Activated CD4-positive, alpha-beta T cell treated with anti-CD3 and anti-CD28 coated beads, Interleukin-10, Interleukin-2, amounts not matched to agents 100 ng/mL and 50 ng/mL, durations not matched to agents 16 hours and 8 hours (primary cell): ENCODE results near the gene GNMT.
A peak's percentile ranks its signal among the peaks of the same experiment; 100 is the strongest.
"Not testable (repeated sequence)": the region's sequence is repeated elsewhere in the genome, so short reads cannot be mapped to it uniquely, and the experiment has no call there.

Experiments used
- DNase-seq: peaks from one replicate; pipeline ENCODE4 v3.0.0-alpha.2; 2020

The GNMT gene

DNA sequence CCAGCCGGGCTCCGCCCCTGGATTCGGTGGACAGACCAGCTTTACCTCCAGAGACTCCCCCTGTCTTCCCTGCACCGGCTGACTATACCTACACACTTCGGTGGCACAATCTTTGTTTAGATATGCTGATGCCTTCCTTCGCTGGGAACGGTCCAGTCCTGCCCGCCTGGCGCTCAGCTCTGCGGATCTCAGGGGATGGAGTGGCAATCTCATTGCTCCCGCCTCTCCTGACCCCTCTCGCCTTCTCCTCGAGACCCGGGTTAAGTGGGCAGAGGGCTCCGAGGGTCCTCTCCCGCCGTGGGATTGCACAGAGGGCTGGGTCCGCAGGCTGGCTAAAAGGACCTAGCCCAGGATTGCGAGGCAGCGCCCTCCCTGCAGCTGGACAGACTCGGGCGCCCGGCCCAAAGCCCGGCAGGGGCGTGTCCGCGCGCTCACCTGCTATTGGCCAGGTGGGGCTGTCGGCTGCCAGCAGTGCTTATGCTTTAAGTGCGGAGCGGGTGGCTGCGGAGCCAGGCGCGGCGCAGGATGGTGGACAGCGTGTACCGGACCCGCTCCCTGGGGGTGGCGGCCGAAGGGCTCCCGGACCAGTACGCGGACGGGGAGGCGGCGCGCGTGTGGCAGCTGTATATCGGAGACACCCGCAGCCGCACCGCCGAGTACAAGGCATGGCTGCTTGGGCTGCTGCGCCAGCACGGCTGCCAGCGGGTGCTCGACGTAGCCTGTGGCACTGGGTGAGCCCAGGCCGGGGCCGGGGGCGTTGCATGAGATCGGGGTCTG, at the start of gene GNMT:
Gene GNMT (plus strand): TSS at position 512 of the 777 bp plus-strand sequence. CDS start 14 bp downstream, at position 526.
- DNase-seq: no peak

DNA sequence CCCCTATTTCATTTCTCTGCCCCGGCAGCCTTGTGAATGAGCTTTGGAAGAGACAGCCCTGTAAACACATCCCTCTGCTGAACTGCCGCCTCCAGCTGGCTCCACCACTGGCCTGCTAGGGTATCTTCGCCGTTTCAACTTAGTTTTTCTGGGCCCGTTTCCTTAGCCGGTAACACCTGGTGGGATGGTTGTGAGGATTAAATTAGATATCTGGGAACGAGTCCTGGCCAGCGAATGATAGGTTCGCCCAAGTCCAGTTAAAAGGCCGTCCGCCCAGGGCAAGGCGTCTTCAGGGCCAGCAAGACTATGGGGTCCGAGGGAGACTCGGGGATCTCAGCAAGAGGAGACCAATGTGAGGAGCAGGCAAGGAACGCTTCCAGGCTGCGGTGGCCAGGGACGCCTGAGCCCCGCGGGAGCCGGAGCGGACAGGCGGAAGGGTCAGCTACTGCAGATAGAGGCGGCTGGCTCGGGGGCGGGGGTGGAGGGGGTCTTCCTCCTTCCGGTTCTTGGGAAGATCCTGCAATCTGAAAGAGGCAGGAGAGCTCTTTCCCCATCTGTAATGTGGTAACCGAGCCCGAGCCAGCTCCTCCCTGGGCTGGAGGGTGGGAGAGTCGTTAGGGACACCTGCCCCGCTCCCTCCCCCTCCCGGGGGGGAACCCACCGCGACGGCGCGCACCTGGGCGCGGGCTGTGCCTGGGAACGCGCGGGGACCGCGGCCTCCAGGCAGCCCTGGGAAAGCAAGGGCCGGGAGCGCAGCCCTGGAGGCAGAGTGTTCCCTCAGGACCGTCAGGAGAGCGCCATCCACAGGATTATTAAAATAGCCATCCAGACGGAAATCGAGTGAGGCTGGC, 49.2 kb upstream of the GNMT start:
- no peak for DNase-seq

DNA sequence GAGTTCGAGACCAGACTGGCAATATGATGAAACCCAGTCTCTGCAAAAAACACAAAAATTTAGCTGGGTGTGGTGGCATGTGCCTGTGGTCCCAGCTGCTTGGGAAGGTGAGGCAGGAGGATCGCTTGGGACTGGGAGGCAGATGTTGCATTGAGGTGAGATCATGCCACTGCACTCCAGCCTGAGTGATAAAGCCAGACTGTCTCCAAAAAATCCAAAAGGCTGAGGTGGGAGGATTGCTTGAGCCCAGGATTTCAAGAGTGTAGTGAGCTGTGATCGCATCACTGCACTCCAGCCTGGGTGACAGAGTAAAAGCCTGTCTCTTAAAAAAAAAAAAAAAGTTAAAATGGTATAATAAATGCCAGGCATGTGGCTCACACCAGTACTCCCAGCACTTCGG, 46.0 kb upstream of the GNMT start:
- DNase-seq: no peak

DNA sequence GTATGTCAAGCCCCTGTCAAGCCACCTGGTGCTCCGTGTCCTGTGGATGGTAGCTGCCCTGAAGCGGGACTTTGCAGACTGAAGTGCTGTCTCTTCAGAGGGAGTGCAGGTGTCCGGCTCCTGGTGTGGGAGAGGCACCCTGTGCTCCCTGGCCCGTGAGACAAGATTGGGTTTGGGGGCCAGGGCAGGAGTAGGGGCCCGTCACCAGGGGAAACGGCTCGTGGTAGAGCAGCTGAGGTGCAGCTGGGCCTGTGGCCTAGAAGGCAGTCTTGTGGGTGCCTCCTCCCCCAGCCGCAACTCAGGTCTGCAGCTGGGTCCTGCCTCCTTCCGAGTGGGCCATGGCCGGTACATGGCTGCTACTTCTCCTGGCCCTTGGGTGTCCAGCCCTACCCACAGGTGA, 44.8 kb upstream of the GNMT start, which contains the start of gene PTCRA:
Gene PTCRA (plus strand): TSS at position 322 of the 400 bp plus-strand sequence. CDS start 17 bp downstream, at position 339.
- no peak for DNase-seq

DNA sequence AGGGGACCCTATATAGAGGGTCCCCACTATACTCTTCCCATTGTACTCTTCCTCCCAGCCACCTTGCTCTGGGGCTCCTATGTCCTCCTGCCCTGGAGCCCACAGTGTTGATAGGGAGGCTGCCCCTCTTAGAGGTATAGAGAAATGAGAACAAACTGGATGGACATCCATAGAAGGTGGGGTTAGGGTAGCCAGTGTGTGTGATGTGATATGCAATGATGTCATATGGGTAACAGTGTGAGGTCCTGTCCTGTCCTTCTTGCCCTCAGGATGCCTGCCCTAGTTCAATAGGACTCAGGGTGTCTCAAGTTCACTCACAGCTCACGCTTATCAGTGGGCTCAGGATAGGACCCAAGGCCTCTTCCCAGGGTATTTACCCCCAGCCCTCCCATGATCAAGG, 44.3 kb upstream of the GNMT start:
- no peak for DNase-seq

DNA sequence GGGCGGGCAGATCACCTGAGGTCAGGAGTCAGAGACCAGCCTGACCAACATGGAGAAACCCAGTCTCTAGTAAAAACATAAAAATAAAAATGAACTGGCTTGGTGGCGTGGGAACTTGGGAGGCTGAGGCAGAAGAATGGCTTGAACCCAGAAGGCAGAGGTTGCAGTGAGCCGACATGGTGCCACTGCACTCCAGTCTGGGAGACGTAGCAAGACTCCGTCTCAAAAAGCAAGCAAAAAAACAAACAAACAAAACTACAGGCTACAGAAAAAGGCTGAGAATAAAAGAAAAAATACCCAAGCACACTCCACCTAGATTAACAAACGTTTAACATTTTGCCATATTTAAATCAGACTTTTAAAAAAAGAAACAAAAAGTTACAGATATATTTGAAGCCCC, 38.8 kb upstream of the GNMT start:
- DNase-seq: no peak

DNA sequence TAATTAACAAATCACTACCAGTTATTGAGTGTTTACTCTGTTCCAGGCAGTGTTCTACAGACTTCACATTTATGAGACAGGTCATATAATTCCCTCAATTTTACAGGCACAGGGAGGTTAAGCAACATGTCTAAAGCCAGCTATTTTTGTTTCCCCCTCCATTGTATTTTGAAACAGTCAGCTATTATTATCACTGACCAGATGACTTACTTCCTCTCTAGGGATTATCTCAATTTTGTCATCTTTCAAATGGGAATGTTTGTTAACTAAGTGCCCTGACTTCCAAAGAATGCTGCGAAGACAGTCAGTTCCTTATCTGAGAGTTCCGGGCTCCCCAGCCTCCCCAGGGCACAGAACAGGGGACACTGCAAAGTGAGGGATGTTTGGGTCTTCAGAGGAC, 36.9 kb upstream of the GNMT start:
- DNase-seq: no peak

DNA sequence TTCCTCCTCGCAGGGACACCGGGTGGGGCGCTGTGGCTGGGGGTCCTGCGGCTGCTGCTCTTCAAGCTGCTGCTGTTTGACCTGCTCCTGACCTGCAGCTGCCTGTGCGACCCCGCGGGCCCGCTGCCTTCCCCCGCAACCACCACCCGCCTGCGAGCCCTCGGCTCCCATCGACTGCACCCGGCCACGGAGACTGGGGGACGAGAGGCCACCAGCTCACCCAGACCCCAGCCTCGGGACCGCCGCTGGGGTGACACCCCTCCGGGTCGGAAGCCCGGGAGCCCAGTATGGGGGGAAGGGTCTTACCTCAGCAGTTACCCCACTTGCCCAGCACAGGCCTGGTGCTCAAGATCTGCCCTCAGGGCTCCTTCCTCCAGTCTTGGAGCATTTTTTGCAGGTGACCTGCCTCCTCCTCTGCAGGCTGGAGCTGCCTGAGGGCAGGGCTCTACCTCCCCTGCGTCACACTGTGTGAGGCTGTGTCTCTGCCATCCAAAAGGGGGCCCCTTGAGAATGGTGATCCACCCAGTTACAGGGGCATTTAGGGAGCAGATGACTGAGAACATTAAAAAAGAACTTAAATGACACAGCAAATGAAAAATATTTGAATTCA, 35.2 kb upstream of the GNMT start:
- DNase-seq: no peak

DNA sequence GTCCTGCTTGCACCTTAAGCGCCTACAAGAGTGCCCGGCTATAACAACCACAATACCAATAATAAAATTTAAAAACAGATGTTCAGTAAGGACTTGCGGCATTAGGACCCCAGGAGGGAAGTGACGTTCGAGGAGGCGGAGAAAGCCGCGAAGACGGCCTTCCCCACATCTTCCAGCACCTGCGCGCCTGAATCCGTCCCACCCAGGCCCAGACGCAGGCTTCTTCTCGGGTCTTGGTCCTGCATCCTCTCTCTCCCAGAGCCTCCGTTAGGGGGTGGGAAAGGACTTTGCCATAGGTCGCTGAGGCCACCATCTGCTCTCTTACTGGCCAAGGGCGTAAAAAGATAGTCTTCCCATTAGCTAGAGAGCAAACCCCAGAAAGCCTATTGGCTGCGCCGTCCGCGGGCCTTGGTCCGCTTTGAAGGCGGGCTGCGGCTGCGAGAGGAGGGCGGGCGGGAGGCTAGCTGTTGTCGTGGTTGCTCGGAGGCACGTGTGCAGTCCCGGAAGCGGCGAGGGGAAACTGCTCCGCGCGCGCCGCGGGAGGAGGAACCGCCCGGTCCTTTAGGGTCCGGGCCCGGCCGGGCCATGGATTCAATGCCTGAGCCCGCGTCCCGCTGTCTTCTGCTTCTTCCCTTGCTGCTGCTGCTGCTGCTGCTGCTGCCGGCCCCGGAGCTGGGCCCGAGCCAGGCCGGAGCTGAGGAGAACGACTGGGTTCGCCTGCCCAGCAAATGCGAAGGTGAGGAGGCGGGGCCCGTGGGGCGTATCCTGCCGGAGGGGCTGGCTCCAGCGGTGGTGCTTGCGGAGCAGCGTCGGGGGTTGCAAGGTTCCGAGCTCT, 31.4 kb upstream of the GNMT start, which contains the start of gene CNPY3:
Gene CNPY3 (plus strand): TSS at position 495 of the 835 bp plus-strand sequence. CDS start 91 bp downstream, at position 586.
- peak; percentile 98 for DNase-seq

DNA sequence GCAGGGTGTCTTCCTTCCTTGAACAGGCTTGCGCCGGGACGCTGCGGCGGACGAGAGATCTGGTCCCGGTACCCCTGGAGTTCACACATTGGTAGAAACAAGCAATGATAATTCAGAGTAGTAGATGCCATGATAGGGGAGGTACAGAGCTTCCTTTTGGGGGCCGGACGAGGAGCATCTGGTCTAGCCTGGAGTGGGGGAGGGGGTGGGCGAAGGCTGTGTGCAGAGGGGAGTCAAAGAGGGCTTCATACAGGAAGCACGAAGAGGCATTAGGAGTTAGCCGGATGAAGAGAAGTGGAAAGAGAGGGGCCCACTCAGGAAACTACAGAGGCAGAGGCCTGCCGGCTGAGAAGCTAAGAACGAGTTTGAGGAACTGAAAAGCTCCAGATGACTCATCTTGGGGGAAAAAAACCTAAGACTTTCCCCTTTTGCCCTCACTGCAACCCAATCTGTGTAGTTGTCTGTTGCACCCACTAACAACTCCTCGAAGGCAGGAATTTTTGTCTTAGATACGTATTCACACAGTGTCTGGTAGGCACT, 30.7 kb upstream of the GNMT start:
- DNase-seq: peak; percentile 89

DNA sequence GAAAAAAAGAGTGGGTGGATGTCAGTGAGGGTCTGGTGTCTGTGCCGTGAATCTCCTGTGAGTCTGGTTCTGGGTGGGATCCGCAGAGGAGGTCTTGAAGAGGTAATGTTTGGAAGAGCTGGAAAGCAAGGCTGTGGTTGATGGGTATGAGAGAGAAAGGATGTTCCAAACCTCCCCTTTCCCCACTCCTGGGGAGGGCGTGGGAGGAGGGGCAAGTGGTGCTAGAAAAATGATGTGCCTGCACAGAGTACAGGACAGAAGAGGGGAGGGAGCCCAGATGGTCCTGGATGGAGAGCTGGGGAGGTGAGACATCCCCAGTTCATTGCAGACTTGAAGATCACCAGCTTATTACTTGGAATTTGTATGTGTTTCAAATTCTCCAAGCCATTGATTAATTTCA, 28.1 kb upstream of the GNMT start:
- no peak for DNase-seq

DNA sequence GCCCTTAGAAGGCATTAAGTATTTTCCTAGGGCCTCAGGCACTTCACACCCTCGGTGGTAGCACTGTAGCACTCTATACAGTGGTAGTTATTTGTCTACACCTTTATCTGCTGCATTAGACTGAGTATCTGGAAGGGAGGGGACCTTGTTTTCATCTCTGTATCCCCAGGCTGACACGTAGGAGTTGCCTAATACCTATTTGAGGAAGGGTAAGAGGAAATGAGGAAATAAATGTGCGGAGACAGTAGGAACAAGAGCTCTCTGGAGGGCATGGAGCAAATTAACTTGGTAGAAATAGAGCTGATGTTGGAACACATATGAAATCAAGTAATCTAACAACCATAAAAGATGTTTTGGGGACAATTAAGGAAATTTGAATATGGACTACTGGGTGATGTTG, 27.3 kb upstream of the GNMT start:
- DNase-seq: no peak

DNA sequence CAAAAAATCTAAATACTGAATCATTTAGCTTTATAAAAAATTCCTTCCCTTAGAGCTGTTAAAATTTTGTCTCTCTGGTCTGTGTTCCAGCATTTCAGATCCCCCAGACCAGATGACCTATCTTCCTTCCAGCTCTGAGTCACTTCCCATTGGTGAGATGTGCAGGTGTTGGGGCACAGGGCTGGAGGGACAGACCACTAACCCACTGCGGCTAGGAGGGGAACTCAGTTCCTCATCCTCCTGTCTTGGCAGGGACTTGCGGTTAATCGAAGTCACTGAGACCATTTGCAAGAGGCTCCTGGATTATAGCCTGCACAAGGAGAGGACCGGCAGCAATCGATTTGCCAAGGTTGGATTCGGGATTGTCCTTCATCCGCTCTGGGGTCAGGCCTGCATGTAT, 25.2 kb upstream of the GNMT start:
- no peak for DNase-seq

DNA sequence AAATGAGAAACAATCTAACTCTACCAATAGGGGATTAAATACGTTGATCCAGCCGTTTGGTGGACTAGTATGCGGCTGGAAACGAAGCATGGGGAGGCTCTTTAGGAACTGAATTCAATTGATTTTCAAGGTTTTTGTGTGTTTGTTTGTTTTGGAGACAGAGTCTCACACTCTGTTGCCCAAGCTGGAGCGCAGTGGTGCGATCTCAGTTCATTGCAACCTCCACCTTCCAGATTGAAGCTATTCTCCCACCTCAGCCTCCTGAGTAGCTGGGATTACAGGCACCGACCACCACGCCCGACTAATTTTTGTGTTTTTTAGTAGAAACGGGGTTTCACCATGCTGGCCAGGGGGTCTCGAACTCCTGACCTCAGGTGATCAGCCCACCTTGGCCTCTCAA, 24.2 kb upstream of the GNMT start:
- DNase-seq: no peak

DNA sequence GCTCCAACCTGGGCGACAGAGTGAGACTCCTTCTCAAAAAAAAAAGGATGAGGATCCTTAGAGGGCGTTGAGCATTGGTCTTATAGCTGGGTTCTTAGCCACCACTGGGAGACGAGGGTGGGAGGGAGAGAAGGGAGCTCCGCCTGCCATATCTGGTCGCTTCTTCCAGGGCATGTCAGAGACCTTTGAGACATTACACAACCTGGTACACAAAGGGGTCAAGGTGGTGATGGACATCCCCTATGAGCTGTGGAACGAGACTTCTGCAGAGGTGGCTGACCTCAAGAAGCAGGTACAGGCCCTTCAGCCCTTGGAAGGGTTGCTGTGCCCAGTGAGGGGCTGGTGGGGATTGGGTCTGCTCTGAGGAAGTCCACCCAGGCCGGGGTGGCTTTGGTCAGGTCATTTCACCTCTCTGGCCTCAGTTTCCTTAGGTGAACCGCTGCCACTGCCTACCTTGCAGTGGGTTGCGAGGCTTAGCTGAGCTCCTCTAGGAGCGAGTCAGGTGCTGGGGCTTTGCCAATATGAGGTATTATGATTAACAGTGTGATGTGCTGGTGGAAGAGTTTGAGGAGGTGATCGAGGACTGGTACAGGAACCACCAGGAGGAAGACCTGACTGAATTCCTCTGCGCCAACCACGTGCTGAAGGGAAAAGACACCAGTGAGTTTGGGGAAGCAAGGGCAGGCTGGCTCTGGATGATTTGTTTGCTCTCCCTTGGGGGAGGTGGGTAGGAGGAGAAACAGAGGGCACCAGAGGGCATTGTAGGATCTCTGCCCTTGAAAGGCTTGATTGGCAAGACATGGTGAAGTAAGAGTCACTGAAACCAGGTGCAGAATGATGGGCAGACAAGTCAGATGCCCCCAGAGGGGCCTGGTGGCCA, 22.8 kb upstream of the GNMT start:
- no peak for DNase-seq

DNA sequence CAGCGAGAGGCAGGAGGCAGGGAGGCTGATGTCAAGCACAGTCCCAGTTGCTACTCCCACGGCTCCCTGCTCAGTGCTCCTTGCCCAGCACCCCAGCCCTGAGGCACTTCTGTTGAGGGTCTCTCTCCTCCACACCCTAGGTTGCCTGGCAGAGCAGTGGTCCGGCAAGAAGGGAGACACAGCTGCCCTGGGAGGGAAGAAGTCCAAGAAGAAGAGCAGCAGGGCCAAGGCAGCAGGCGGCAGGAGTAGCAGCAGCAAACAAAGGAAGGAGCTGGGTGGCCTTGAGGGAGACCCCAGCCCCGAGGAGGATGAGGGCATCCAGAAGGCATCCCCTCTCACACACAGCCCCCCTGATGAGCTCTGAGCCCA, 22.1 kb upstream of the GNMT start:
- no peak for DNase-seq

DNA sequence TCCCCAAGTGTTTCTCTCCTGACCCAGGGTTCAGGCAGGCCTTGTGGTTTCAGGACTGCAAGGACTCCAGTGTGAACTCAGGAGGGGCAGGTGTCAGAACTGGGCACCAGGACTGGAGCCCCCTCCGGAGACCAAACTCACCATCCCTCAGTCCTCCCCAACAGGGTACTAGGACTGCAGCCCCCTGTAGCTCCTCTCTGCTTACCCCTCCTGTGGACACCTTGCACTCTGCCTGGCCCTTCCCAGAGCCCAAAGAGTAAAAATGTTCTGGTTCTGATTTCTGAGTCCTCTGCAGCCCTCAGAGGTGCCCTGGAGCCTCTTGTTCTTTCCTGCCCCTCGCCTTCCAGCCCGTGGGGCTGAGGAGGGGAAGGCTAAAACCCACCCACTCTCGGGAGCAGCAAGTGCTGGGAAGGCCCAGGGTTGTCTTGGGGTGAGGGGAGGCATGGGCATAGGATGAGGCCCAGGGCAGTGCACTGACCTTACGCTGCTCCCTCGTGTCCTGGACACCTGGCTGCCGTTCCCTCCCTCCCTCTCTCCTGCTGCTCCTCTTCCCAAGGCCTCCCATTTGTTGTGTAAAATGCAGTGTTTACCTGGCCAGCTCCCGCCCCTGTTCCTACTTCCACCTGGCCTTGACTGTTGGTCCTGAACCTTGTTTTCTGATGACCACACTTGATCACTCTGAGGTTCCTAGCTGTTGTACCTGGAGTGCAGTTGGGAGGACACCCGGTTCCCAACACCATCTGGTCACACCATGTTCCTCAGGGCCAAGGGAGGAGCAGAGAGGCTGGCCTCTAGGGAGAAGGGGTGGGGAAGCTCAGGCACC, 21.4 kb upstream of the GNMT start:
- no peak for DNase-seq

DNA sequence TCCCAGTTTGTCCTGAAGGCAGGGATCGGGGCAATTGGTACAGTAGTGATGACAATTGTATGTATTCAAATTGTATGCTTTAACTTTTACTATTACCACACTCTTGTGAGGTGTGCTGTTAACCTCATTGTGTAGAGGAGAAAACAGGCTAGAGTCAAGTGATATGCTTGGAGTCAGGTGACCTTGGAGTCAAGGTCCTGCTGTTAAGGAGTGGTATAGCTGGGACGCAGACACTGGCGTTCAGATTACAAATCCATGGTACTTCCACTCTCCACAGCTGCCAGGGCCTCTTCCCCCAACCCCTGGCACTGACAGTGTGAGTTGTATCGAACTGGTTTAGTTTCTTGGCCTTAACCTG, 20.8 kb upstream of the GNMT start:
- DNase-seq: no peak

DNA sequence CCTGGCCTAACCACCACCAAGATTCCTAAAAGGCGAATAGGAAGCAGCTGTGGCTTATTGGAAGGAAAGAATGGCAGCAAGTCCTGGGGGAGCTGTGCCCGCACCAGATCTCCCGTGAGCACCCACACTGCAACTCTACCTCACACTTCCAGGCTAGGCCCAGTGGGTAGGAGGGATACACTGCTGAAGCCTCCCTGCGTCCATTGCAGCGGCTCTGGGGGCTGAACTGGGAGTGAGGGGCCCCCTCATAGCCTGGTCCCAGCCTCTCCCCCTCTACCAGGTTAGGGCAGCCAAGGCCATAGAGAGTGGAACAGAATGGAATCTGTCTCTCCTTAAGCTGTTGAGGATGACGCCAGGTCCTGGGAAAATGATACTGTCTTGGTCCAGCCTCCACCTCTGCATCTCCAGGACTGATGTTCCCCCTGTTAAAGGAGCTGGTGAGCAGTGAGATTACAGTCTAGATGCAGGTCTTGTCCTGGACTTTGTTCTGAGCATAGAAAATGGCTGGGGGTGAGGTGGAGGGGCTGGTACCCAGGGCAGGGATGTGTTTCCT, 20.0 kb upstream of the GNMT start:
- DNase-seq: no peak

DNA sequence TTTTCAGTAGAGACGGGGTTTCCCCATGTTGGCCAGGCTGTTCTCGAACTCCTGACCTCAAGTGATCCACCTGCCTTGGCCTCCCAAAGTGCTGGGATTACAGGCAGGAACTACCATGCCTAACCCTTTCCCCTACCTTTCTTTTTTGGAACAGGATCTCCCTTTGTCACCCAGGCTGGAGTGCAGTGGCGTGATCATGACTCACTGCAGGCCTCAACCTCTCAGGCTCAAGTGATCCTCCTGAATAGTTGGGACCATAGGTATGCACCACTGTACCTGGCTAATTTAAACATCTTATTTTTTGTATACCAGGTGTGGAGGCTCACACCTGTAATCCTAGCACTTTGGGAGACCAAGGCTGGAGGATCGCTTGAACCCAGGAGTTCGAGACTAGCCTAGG, 19.2 kb upstream of the GNMT start:
- not testable (repeated sequence) for DNase-seq
